ENCODE data around the gene MRAS. TPM values are rescaled to one million over a fixed set of nuclear protein-coding genes. Genes with fewer than 3 reads are reported as not detected.

The MRAS gene
- total and polyA plus RNA-seq, 5 experiments from 2014 or later, result 0.13 TPM; not detected in 4

GRCh38 chr3:138439646-138440045, 91.3 kb downstream of the MRAS start:
- Mint-ChIP-seq H3K27ac (no peak overlapping the region), H3K4me3 (no peak overlapping the region), H3K36me3 (no peaks in the 10 kb centered on the region), H3K27me3 (peaks cover 15 to 34% (median 33%) of the 10 kb centered on the region in 5 donors), H3K4me1 (peaks cover 0 to 7% (median 4%) of the 10 kb centered on the region in 4 donors), H3K9me3 (no peaks in the 10 kb centered on the region)
- POLR2A ChIA-PET, result no interaction called here
- ATAC-seq (no peak), DNase-seq (peak in 1 of 10 donors; percentile 21)

- DNase-seq (peak in 1 of 10 donors; percentile 30), ATAC-seq (no peak)
- POLR2A ChIA-PET, result no interaction called here
- Mint-ChIP-seq H3K4me3 (no peak overlapping the region), H3K9me3 (no peaks in the 10 kb centered on the region), H3K4me1 (peaks cover 0 to 7% (median 4%) of the 10 kb centered on the region in 4 donors), H3K27ac (no peak overlapping the region), H3K27me3 (peaks cover 15 to 34% (median 33%) of the 10 kb centered on the region in 5 donors), H3K36me3 (no peaks in the 10 kb centered on the region)
Observed at GRCh38 chr3:138440121-138440521, 91.7 kb downstream of the MRAS start.

GRCh38 chr3:138440596-138440995, 92.2 kb downstream of the MRAS start:
- no peak for ATAC-seq
- Mint-ChIP-seq H3K27me3 (peaks cover 15 to 33% (median 31%) of the 10 kb centered on the region in 5 donors), H3K27ac (no peak overlapping the region), H3K4me3 (no peak overlapping the region), H3K9me3 (no peaks in the 10 kb centered on the region), H3K4me1 (peaks cover 0 to 6% (median 4%) of the 10 kb centered on the region in 4 donors), H3K36me3 (no peaks in the 10 kb centered on the region)
- POLR2A ChIA-PET, result no interaction called here
- DNase-seq, result no peak

- DNase-seq, result peak in 1 of 10 donors; percentile 40
- peaks cover 12 to 27% (median 24%) of the 10 kb centered on the region in 5 donors for H3K27me3 Mint-ChIP-seq
- no peaks in the 10 kb centered on the region for H3K9me3 Mint-ChIP-seq
- no peaks in the 10 kb centered on the region for H3K36me3 Mint-ChIP-seq
- POLR2A ChIA-PET, result no interaction called here
- no peak overlapping the region for H3K4me3 Mint-ChIP-seq
- no peak for ATAC-seq
- H3K27ac Mint-ChIP-seq, result no peak overlapping the region
- peaks cover 0 to under 1% (median under 1%) of the 10 kb centered on the region in 4 donors for H3K4me1 Mint-ChIP-seq
Observed at GRCh38 chr3:138441256-138441655, 92.9 kb downstream of the MRAS start.

- ATAC-seq (no peak), DNase-seq (no peak)
- Mint-ChIP-seq H3K27ac (no peak overlapping the region), H3K27me3 (peaks cover 9 to 23% (median 19%) of the 10 kb centered on the region in 5 donors), H3K36me3 (no peaks in the 10 kb centered on the region), H3K9me3 (no peaks in the 10 kb centered on the region), H3K4me1 (no peaks in the 10 kb centered on the region), H3K4me3 (no peak overlapping the region)
- POLR2A ChIA-PET, result no interaction called here
Observed at GRCh38 chr3:138441742-138442141, 93.4 kb downstream of the MRAS start.

GRCh38 chr3:138442433-138442832, 94.1 kb downstream of the MRAS start:
- no peak for ATAC-seq
- DNase-seq, result no peak
- POLR2A ChIA-PET, result no interaction called here
- H3K36me3 Mint-ChIP-seq, result no peaks in the 10 kb centered on the region
- no peaks in the 10 kb centered on the region for H3K9me3 Mint-ChIP-seq
- H3K27ac Mint-ChIP-seq, result no peak overlapping the region
- no peaks in the 10 kb centered on the region for H3K4me1 Mint-ChIP-seq
- H3K4me3 Mint-ChIP-seq, result no peak overlapping the region
- H3K27me3 Mint-ChIP-seq, result peaks cover 6 to 16% (median 13%) of the 10 kb centered on the region in 5 donors

GRCh38 chr3:138443091-138443490, 94.7 kb downstream of the MRAS start:
- no peaks in the 10 kb centered on the region for H3K9me3 Mint-ChIP-seq
- no peak overlapping the region for H3K4me3 Mint-ChIP-seq
- peaks cover 2 to 12% (median 7%) of the 10 kb centered on the region in 5 donors for H3K27me3 Mint-ChIP-seq
- H3K27ac Mint-ChIP-seq, result no peak overlapping the region
- no peak for DNase-seq
- H3K4me1 Mint-ChIP-seq, result no peaks in the 10 kb centered on the region
- no peak for ATAC-seq
- no peaks in the 10 kb centered on the region for H3K36me3 Mint-ChIP-seq
- POLR2A ChIA-PET, result no interaction called here

- Mint-ChIP-seq H3K4me1 (no peaks in the 10 kb centered on the region), H3K27ac (peak overlapping the region in 1 of 10 donors; percentile 40), H3K27me3 (peaks cover under 1 to 9% (median 2%) of the 10 kb centered on the region in 5 donors), H3K36me3 (no peaks in the 10 kb centered on the region), H3K9me3 (no peaks in the 10 kb centered on the region), H3K4me3 (no peak overlapping the region)
- DNase-seq (peak in 1 of 10 donors; percentile 34), ATAC-seq (no peak)
- POLR2A ChIA-PET, result no interaction called here
Observed at GRCh38 chr3:138443521-138444503, 95.4 kb downstream of the MRAS start.

- Mint-ChIP-seq H3K4me3 (no peak overlapping the region), H3K4me1 (no peaks in the 10 kb centered on the region), H3K9me3 (no peaks in the 10 kb centered on the region), H3K36me3 (no peaks in the 10 kb centered on the region), H3K27ac (peak overlapping the region in 1 of 10 donors; percentile 28), H3K27me3 (peaks cover 0 to 1% (median 0%) of the 10 kb centered on the region in 5 donors)
- peak in 1 of 10 donors; percentile 16 for DNase-seq
- POLR2A ChIA-PET, result no interaction called here
- ATAC-seq, result no peak
Observed at GRCh38 chr3:138445236-138445635, 96.9 kb downstream of the MRAS start.

GRCh38 chr3:138445654-138446053, 97.3 kb downstream of the MRAS start:
- H3K36me3 Mint-ChIP-seq, result no peaks in the 10 kb centered on the region

GRCh38 chr3:138448631-138449030, 100.3 kb downstream of the MRAS start:
- no peak overlapping the region for H3K4me3 Mint-ChIP-seq
- POLR2A ChIA-PET, result interaction anchor here (0.7 kb wide), 1 partner anchor 1291 kb away, joined by 7 read pairs; no protein-coding TSS in a partner anchor
- peak overlapping the region in 1 of 10 donors; percentile 19 for H3K27ac Mint-ChIP-seq
- DNase-seq (no peak), ATAC-seq (no peak)
- H3K9me3 Mint-ChIP-seq, result no peaks in the 10 kb centered on the region
- H3K4me1 Mint-ChIP-seq, result no peaks in the 10 kb centered on the region
- H3K27me3 Mint-ChIP-seq, result peaks cover 0 to 1% (median 0%) of the 10 kb centered on the region in 5 donors
- H3K36me3 Mint-ChIP-seq, result no peaks in the 10 kb centered on the region

More at GRCh38 chr3:138445654-138446053, 97.3 kb downstream of the MRAS start:
- H3K9me3 Mint-ChIP-seq, result no peaks in the 10 kb centered on the region
- H3K27me3 Mint-ChIP-seq, result peaks cover 0 to 1% (median 0%) of the 10 kb centered on the region in 5 donors
- H3K27ac Mint-ChIP-seq, result peak overlapping the region in 1 of 10 donors; percentile 28
- POLR2A ChIA-PET, result no interaction called here
- ATAC-seq (no peak), DNase-seq (no peak)
- H3K4me1 Mint-ChIP-seq, result no peaks in the 10 kb centered on the region
- no peak overlapping the region for H3K4me3 Mint-ChIP-seq

GRCh38 chr3:138449490-138449889, 101.1 kb downstream of the MRAS start:
- H3K4me3 Mint-ChIP-seq, result no peak overlapping the region
- peaks cover 0 to under 1% (median 0%) of the 10 kb centered on the region in 4 donors for H3K4me1 Mint-ChIP-seq
- H3K9me3 Mint-ChIP-seq, result no peaks in the 10 kb centered on the region
- H3K36me3 Mint-ChIP-seq, result no peaks in the 10 kb centered on the region
- ATAC-seq, result no peak
- no peak for DNase-seq
- POLR2A ChIA-PET, result no interaction called here
- H3K27ac Mint-ChIP-seq, result no peak overlapping the region
- peaks cover 0 to 4% (median 0%) of the 10 kb centered on the region in 5 donors for H3K27me3 Mint-ChIP-seq

GRCh38 chr3:138450181-138450580, 101.8 kb downstream of the MRAS start:
- Mint-ChIP-seq H3K27me3 (peaks cover 0 to 4% (median 0%) of the 10 kb centered on the region in 5 donors), H3K4me1 (peaks cover 0 to 1% (median 0%) of the 10 kb centered on the region in 4 donors), H3K4me3 (no peak overlapping the region), H3K27ac (no peak overlapping the region), H3K36me3 (no peaks in the 10 kb centered on the region), H3K9me3 (no peaks in the 10 kb centered on the region)
- ATAC-seq (no peak), DNase-seq (no peak)
- POLR2A ChIA-PET, result no interaction called here
